Fibroblast of villous mesenchyme (primary cell): ENCODE measurements around the gene PTPN2. TPM values are rescaled to one million over a fixed set of nuclear protein-coding genes. Genes with fewer than 3 reads are reported as not detected.

Experiments used
- DNase-seq: peaks from one replicate; pipeline ENCODE4 v3.0.0-alpha.2; 2010; ENCODE audit warnings: low read depth
- H3K4me3 ChIP-seq: 2 replicates; pipeline ENCODE4 v1.5.1; 2011; ENCODE audit warnings: low read depth, mild to moderate bottlenecking, low read length
- CTCF ChIP-seq: IDR thresholded peaks from 2 replicates; pipeline ENCODE4 v1.5.1; 2012; ENCODE audit warnings: low read depth, mild to moderate bottlenecking, low read length; ENCODE audit not compliant: insufficient read depth
- total RNA-seq: library from RNA; depleted of rRNA; stranded (reverse); fragments of >200 nt; gene quantifications from 2 replicates; pipeline ENCODE4 v1.2.3, GENCODE V29; 2012

PTPN2 gene
- total RNA-seq, 1 donor = 31.1 TPM

DNA sequence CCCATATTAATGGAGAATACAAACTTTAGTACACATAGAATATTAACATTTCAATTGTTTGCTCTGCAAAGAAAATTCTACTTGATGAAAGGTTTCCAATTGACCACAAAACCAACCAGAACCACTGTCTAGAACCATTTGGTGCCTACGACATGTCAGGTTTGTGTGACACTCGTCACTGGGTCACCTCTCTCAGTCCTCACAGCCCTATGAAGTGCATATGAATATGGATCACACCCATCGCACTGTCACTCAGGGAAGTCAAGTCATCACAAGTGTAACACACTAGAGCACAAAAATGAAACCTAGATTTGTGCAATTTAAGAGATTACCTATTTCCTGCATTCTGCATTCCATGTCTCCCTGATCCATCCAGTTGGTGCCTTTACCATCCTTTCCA, 43.7 kb downstream of the PTPN2 start:
- no peak overlapping the region for H3K4me3 ChIP-seq
- no peak for DNase-seq
- TF ChIP-seq CTCF = no peak

DNA sequence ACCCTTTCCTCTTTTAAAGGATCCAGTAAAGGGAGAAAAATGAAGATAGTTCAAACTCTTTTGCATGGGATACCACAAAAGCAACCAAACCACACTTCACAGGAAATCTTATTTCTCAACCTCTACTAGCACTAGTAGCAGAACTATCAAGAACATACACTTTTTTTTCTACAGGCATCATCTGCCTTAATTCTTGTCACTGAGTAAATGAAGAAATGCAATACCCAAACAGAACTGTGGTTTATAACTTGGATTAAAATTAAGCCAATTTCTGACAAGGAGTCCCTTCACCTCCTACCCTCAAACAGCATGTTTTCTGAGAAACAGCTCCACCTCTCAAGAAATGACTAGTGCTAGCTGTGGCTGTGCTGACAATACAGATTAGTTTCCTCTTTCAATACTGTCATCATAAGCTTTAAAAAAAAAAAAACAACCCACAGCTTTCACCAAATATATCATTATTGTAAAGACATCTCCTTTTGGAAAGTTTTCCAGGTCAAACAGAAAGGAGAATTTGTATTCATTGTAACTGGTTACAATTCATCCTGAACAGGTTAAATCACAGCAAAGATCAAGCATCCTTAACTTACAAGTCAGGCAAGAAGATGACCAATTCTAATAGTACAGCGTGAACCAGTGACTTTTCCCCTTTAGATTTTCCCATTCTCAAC, 44.4 kb downstream of the PTPN2 start:
- H3K4me3 ChIP-seq = no peak overlapping the region
- DNase-seq = peak; percentile 83
- TF ChIP-seq CTCF = no peak

DNA sequence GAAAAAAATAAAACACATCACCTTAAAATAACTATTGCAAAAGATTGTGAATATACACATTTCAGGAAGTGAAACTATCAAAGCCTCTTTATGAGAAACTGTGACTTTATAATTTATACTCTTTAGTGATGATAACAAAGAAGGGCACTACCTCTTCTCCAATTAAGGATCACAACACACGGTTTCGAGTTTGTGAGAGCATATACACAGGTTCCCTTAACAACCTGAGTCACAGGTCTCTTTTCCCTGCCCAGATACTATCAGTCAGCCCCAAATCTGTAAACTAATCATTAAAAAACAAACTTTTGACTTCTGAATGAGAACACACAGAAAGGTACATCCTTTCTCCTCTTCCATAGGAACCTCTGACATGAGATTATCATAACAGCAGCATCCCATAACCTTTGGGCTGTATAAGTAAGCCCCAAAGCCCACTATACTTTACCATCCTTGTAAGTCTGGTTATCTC, 44.9 kb downstream of the PTPN2 start:
- no peak for DNase-seq
- no peak overlapping the region for H3K4me3 ChIP-seq
- TF ChIP-seq CTCF = no peak

GRCh38 chr18:12838178-12838634, 45.8 kb downstream of the PTPN2 start:
- no peak for TF ChIP-seq CTCF
- peak overlapping the region; percentile 3 for H3K4me3 ChIP-seq
- peak; percentile 97 for DNase-seq

GRCh38 chr18:12837747-12838146, 46.3 kb downstream of the PTPN2 start:
- H3K4me3 ChIP-seq = peak overlapping the region; percentile 7
- DNase-seq = peak; percentile 76
- no peak for TF ChIP-seq CTCF

GRCh38 chr18:12836551-12836950, 47.5 kb downstream of the PTPN2 start:
- no peak for TF ChIP-seq CTCF
- no peak for DNase-seq
- no peak overlapping the region for H3K4me3 ChIP-seq
